Activated T-cell treated with anti-CD3 and anti-CD28 coated beads, Interleukin-2, amount 50 U/mL, for 4 hours (primary cell): ENCODE results near the gene VAMP4. TPM values are rescaled to one million over a fixed set of nuclear protein-coding genes. Genes with fewer than 3 reads are reported as not detected.
"Not testable (repeated sequence)": the region's sequence is repeated elsewhere in the genome, so short reads cannot be mapped to it uniquely, and the experiment has no call there.

Experiments
- ATAC-seq, 2 donors: fragments of 200-7000 bp; cut with Tn5 transposase; one replicate each; pipeline ENCODE4 v1.10.0; 2021
- DNase-seq: peaks from one replicate; pipeline ENCODE4 v3.0.0-alpha.2; 2020
- H3K27me3 Mint-ChIP-seq: one replicate; pipeline ENCODE4 v1.8.0; 2021; ENCODE audit warnings: low read depth, mixed read lengths
- H3K36me3 Mint-ChIP-seq: one replicate; pipeline ENCODE4 v1.8.0; 2022; ENCODE audit warnings: mixed read lengths; ENCODE audit not compliant: insufficient read depth
- H3K4me1 Mint-ChIP-seq: one replicate; pipeline ENCODE4 v1.8.0; 2021; ENCODE audit warnings: low read depth, mixed read lengths
- H3K4me3 Mint-ChIP-seq: one replicate; pipeline ENCODE4 v1.8.0; 2021; ENCODE audit warnings: mild to moderate bottlenecking, moderate library complexity, mixed read lengths
- H3K9me3 Mint-ChIP-seq: one replicate; pipeline ENCODE4 v1.8.0; 2021; ENCODE audit warnings: mixed read lengths
- total RNA-seq, 3 donors: library from RNA; stranded (reverse); gene quantifications; one replicate each; pipeline ENCODE4 v1.2.1, GENCODE V29; 2021

The VAMP4 gene
- total RNA-seq, 3 donors from 2014 or later, result 6.4 to 8.0 (median 6.9) TPM

DNA sequence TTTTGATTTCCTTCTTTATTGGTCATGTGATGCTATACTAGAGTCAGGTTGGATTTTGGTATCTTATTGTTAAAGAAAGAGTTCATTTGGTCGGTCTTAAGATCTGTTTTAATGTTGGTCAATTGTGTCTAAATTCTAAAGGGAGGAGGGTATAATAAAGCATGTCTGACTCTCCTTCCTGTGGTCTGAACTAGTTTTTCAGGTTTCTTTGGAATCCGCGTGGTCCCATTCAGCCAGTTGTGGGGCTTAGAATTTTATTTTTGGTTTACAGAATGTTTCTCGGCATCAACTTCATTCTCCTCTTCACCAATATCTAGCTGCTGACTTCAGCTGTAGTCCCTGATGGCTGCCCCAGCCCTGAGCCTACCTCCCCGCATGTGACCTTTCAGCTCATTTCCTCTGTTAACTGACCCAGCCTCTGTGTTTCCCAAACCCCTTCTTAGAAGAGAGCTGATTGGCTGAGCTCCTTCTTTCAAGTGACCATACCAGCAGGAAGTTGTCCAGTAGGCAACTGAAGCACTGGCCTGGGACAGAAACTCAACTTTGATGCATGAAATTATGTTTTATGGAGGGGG, 80.7 kb downstream of the VAMP4 start:
- ATAC-seq, result no peak
- no peak for DNase-seq
- Mint-ChIP-seq H3K4me3 (no peak overlapping the region), H3K9me3 (no peaks in the 10 kb centered on the region), H3K4me1 (no peaks in the 10 kb centered on the region), H3K36me3 (no peaks in the 10 kb centered on the region), H3K27me3 (peaks cover 3% of the 10 kb centered on the region)

DNA sequence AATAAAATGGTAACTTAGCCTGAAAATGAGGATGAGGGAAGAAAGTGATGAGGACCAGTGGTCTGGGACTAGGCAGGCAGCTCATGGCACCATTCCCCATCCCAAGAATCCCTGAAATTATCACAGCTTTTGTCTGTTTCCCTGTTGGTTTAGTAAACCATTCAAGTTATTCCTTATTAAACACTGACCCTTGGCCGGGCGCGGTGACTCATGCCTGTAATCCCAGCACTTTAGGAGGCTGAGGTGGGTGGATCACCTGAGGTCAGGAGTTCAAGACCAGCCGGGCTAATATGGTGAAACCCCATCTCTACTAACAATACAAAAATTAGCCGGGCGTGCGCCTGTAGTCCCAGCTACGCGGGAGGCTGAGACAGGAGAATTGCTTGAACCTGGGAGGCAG, 85.7 kb downstream of the VAMP4 start:
- peaks cover 11% of the 10 kb centered on the region for H3K27me3 Mint-ChIP-seq
- not testable (repeated sequence) for H3K4me1 Mint-ChIP-seq, H3K9me3 Mint-ChIP-seq, DNase-seq, ATAC-seq, H3K4me3 Mint-ChIP-seq, H3K36me3 Mint-ChIP-seq

- Mint-ChIP-seq H3K36me3 (no peaks in the 10 kb centered on the region), H3K4me3 (peak overlapping the region; percentile 31), H3K9me3 (no peaks in the 10 kb centered on the region), H3K27me3 (peaks cover 14% of the 10 kb centered on the region), H3K4me1 (peaks cover 9% of the 10 kb centered on the region)
- ATAC-seq (peak in 1 of 2 donors; percentile 18), DNase-seq (no peak)
Measured at GRCh38 chr1:171655746-171656116, 86.1 kb downstream of the VAMP4 start.

DNA sequence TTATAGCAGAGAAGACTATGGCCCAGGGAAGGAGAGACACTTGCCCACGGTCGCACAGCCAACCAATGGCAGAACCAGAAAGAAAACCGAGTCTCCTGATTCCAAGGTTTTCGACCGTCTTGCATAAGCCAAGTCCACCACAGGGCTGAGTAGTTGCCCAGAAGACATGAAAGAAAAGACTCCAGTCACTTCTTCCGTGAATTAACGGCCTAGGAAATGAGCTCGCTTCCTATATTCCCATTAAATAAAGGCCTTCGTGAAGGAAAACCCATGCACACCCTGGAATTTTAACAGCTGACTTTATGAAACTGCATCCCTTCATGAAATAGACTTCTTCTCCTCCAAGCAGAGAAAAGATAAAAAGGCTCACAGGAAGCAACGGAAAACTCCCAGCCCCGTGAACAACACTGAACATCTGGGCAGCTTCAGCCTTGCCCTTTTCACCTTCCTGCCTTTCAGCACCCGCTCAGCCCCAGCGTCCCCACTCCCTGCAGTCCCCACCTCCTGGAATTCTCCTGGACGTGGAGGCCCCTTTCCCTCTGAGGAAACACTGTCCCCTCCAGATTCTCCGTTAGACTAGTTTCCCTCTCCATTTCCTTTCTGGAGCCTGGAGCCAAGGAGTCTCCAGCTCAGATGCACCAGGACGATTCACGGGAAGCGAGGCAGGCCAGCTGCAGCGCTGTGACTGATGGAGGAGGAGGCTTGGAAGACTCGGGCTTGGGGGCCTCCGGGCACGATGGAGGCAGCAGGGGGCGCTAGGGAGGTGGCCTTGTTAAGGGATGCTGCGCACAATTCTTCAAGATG, 86.7 kb downstream of the VAMP4 start:
- peak; percentile 59 for DNase-seq
- H3K4me3 Mint-ChIP-seq, result peak overlapping the region; percentile 45
- no peaks in the 10 kb centered on the region for H3K9me3 Mint-ChIP-seq
- H3K27me3 Mint-ChIP-seq, result peaks cover 14% of the 10 kb centered on the region
- no peaks in the 10 kb centered on the region for H3K36me3 Mint-ChIP-seq
- H3K4me1 Mint-ChIP-seq, result peaks cover 9% of the 10 kb centered on the region
- ATAC-seq, result peak; percentile 66 to 77

- ATAC-seq (no peak), DNase-seq (no peak)
- H3K4me3 Mint-ChIP-seq, result no peak overlapping the region
- H3K27me3 Mint-ChIP-seq, result peaks cover 14% of the 10 kb centered on the region
- no peaks in the 10 kb centered on the region for H3K9me3 Mint-ChIP-seq
- H3K36me3 Mint-ChIP-seq, result no peaks in the 10 kb centered on the region
- peaks cover 9% of the 10 kb centered on the region for H3K4me1 Mint-ChIP-seq
Measured at GRCh38 chr1:171654201-171654941, 87.5 kb downstream of the VAMP4 start.

DNA sequence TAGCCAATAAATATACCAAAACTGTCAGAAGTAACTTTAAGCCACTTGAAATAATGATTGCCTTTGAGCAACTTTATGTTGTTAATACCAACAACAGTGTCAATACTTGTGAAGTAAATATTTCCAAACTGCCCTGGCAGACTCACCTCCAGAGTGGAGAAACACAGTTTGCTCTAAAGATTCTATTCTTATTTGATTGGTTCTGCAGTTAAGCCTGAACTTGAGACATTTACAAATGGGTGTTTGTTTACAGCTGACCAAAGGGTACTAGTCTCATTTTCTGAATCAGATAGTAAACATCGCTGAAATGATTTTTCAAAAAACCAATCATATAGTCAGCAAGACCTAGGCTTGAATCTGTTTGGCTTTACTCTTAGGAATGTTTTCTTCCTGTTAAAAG, 88.1 kb downstream of the VAMP4 start:
- no peaks in the 10 kb centered on the region for H3K9me3 Mint-ChIP-seq
- H3K27me3 Mint-ChIP-seq, result peaks cover 14% of the 10 kb centered on the region
- peaks cover 9% of the 10 kb centered on the region for H3K4me1 Mint-ChIP-seq
- no peak for ATAC-seq
- DNase-seq, result no peak
- H3K36me3 Mint-ChIP-seq, result no peaks in the 10 kb centered on the region
- H3K4me3 Mint-ChIP-seq, result no peak overlapping the region

DNA sequence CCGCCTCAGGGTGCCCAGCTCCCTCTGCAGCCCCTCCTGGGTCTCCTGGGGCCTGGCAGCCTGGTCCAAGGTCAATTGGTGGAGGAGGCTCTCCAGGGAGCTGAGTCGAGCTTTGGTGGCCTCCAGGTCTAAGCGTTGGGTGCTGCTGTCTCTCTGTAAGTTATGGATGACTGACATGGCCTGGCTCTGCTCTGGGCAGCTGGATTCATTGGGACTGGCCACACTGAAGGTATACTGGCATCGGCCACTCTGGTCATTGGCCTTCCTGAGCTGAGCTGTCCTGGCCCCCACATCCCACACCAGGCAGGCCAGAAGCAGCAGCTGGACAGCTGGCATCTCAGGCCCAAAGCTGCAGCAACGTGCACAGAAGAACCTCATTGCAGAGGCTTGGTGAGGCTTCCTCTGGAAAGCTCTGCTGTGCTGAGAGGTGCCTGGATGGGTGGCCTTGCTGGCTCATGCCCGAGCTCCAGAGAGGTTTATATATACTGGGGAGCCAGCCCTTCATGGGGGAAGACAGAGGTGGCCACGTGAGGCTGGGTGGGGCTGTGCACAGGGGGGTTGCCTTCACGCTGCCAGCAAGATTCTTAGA, 89.5 kb downstream of the VAMP4 start, which contains the start of gene MYOC:
TSS of gene MYOC (minus strand) at position 455 of the 589 bp plus-strand sequence. CDS start at position 378, 77 bp downstream.
- Mint-ChIP-seq H3K9me3 (no peaks in the 10 kb centered on the region), H3K4me3 (no peak within 1 kb of the TSS), H3K27me3 (peaks cover 10% of the 10 kb centered on the region), H3K36me3 (no peaks in the 10 kb centered on the region), H3K4me1 (peaks cover 9% of the 10 kb centered on the region)
- DNase-seq (no peak), ATAC-seq (no peak)

Other genes starting within 250 kb of the VAMP4 start
- under 1 TPM in 1 of 3 donors, not detected in 2; 0.13 TPM for gene MYOCOS, start 119.8 kb downstream of the VAMP4 start, total RNA-seq
- gene MYOC, start 89.4 kb downstream of the VAMP4 start, total RNA-seq, result not detected
- gene METTL13, start 39.6 kb upstream of the VAMP4 start, total RNA-seq, result 10 to 100 TPM; 68.6 to 83.3 (median 77.7) TPM
- under 1 TPM; 0.35 to 0.58 (median 0.38) TPM for gene DNM3, start 99.4 kb upstream of the VAMP4 start, total RNA-seq